NB4 (cell line): ENCODE data around the gene CLTCL1.

Source experiments
- POLR2A ChIP-seq: IDR thresholded peaks from 2 replicates; pipeline ENCODE4 v1.6.1; 2011; ENCODE audit warnings: mild to moderate bottlenecking; ENCODE audit not compliant: insufficient read length; ENCODE audit errors: extremely low read depth
- TF ChIP-seq, protein P1 (sequence below): IDR thresholded peaks from one replicate; pipeline ENCODE4 v1.5.1; 2012; ENCODE audit warnings: low read depth, low read length

GRCh38 chr22:19271273-19271855 is 20.2 kb downstream of the CLTCL1 start:
- TF ChIP-seq, protein P1, sequence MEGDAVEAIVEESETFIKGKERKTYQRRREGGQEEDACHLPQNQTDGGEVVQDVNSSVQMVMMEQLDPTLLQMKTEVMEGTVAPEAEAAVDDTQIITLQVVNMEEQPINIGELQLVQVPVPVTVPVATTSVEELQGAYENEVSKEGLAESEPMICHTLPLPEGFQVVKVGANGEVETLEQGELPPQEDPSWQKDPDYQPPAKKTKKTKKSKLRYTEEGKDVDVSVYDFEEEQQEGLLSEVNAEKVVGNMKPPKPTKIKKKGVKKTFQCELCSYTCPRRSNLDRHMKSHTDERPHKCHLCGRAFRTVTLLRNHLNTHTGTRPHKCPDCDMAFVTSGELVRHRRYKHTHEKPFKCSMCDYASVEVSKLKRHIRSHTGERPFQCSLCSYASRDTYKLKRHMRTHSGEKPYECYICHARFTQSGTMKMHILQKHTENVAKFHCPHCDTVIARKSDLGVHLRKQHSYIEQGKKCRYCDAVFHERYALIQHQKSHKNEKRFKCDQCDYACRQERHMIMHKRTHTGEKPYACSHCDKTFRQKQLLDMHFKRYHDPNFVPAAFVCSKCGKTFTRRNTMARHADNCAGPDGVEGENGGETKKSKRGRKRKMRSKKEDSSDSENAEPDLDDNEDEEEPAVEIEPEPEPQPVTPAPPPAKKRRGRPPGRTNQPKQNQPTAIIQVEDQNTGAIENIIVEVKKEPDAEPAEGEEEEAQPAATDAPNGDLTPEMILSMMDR: no peak
- no peak for TF ChIP-seq POLR2A
